ENCODE data around the gene TPRX2.

GRCh38 chr19:47839411-47839810, 19.6 kb upstream of the TPRX2 start:
- no peak for TF ChIP-seq CTCF (IDR thresholded peaks at IDR 0.05)
- no peak for TF ChIP-seq POLR2A (IDR thresholded peaks at IDR 0.05)

Data from Peyer's patch (tissue), 4 donors.